Nasal cavity respiratory epithelium epithelial cell of viscerocranial mucosa (primary cell): ENCODE measurements around the gene OR2AE1. TPM values are rescaled to one million over a fixed set of nuclear protein-coding genes. Genes with fewer than 3 reads are reported as not detected.

Experiments used
- total RNA-seq: library from RNA; depleted of rRNA; stranded (reverse); fragments of >200 nt; gene quantifications from 2 replicates; pipeline ENCODE4 v1.2.3, GENCODE V29; 2014

The OR2AE1 gene, protein sequence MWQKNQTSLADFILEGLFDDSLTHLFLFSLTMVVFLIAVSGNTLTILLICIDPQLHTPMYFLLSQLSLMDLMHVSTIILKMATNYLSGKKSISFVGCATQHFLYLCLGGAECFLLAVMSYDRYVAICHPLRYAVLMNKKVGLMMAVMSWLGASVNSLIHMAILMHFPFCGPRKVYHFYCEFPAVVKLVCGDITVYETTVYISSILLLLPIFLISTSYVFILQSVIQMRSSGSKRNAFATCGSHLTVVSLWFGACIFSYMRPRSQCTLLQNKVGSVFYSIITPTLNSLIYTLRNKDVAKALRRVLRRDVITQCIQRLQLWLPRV
- 0.21 TPM in 1 of 2 replicates, not detected in the other for total RNA-seq

DNA sequence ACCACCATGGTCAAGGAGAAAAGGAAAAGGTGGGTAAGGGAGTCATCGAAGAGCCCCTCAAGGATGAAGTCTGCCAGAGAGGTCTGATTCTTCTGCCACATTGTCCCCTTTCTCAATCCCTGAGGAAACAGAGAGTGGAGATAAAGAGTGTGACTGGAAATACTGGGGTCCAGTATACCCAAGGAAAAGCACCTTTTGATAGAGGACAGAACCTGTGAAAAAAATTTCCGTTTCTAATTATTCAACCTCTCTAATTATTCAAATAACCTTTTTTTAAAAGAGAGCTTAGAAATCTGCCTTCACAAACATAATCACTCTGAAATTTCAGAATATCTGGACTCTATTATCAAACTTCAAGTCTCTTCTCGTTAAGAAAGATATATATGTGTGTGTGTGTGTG, at the start of gene OR2AE1:
Gene OR2AE1, minus strand, starts transcription at position 101 of the 400 bp plus-strand sequence. Its CDS starts 0 bp downstream, at position 101.

DNA sequence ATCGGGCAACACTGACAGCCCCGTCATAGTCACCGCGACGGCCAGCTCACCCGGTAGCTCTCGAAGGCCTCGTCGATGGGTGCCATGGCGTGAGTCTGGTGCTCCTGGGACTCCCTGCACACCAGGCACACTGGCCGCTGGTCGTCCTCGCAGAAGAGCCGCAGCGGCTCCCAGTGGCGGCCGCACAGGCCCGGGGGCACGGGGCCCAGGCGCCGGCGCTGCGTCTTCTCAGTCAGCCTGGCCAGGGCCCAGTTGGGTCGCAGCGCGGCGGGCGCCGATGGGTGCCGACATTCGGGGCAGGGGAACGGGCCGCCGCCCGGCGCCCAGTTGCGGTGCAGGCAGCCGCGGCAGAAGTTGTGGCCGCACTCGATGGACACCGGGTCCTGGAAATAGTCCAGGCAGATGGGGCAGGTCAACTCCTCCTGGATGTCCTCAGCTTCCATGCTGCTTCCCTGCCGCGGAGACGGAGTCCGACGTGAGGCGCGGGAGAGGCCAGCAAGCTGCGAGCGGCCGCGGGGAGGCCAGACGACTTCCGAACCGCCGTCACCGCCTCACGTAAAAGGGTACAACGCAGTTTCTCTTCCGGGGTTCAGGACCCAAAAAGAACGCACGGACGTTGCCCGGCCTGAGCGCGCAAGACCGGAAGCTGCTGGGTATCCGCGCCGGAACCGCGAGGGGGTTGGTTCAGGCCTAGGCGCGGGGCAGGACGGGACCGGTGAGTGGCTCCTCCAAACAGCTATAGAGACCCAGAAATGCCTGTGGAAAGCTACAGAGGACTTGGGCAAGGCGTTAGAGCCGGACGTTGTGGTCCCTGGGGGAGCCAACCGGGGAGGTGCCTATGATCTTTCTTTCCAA, 42.4 kb upstream of the OR2AE1 start, which contains the start of gene TRIM4:
Gene TRIM4, minus strand, starts transcription at position 572 of the 855 bp plus-strand sequence. Its CDS starts 129 bp downstream, at position 443.

Other genes starting within 250 kb of the OR2AE1 start
- gene CYP3A5, start 197.0 kb downstream of the OR2AE1 start, total RNA-seq: 2.9 and 5.1 TPM in 2 replicates
- gene CYP3A7, start 141.8 kb downstream of the OR2AE1 start, total RNA-seq: 0.07 TPM in 1 of 2 replicates, not detected in the other
- gene CYP3A4, start 92.8 kb downstream of the OR2AE1 start, total RNA-seq: 0.07 TPM in 1 of 2 replicates, not detected in the other
- gene CYP3A43, start 49.0 kb downstream of the OR2AE1 start, total RNA-seq: not detected in 2 replicates
- gene TRIM4, start 42.5 kb upstream of the OR2AE1 start, total RNA-seq: 23.9 and 38.2 TPM in 2 replicates
- gene GJC3, start 52.6 kb upstream of the OR2AE1 start, total RNA-seq: 0.14 TPM in 1 of 2 replicates, not detected in the other
- gene AZGP1, start 99.0 kb upstream of the OR2AE1 start, total RNA-seq: 1.0 and 1.3 TPM in 2 replicates
- gene ZKSCAN1, start 138.6 kb upstream of the OR2AE1 start, total RNA-seq: 40.3 and 61.4 TPM in 2 replicates
- gene ZSCAN21, start 172.7 kb upstream of the OR2AE1 start, total RNA-seq: 11.0 and 15.4 TPM in 2 replicates
- gene ZNF3, start 204.7 kb upstream of the OR2AE1 start, total RNA-seq: 22.2 and 28.9 TPM in 2 replicates
- gene COPS6, start 211.9 kb upstream of the OR2AE1 start, total RNA-seq: 56.0 and 63.2 TPM in 2 replicates
- 25.6 and 27.3 TPM in 2 replicates for gene MCM7, start 224.4 kb upstream of the OR2AE1 start, total RNA-seq
- gene AP4M1, start 224.6 kb upstream of the OR2AE1 start, total RNA-seq: 12.6 and 16.8 TPM in 2 replicates
- 23.6 and 46.7 TPM in 2 replicates for gene TAF6, start 242.3 kb upstream of the OR2AE1 start, total RNA-seq
- gene CNPY4, start 242.6 kb upstream of the OR2AE1 start, total RNA-seq: 1.4 and 4.6 TPM in 2 replicates
- gene MBLAC1, start 249.9 kb upstream of the OR2AE1 start, total RNA-seq: 1.00 and 1.0 TPM in 2 replicates